ENCODE results near the gene SMCP. TPM values are rescaled to one million over a fixed set of nuclear protein-coding genes. Genes with fewer than 3 reads are reported as not detected.

The SMCP gene
- total and polyA plus RNA-seq, 2 donors (not counting 1 experiment from before 2014, with no cell fraction given): not detected

GRCh38 chr1:152880907-152881306, 2.8 kb downstream of the SMCP start:
- no peak overlapping the region for H3K27ac Mint-ChIP-seq
- intact Hi-C loops (cut with micrococcal nuclease): no loop called here
- ATAC-seq (ENCODE audit: low read depth): no peak

GRCh38 chr1:152884085-152884484, 6.0 kb downstream of the SMCP start:
- Mint-ChIP-seq H3K4me1 (peaks cover 2% of the 10 kb centered on the region), H3K27me3 (peaks cover 4% of the 10 kb centered on the region), H3K9me3 (ENCODE audit: insufficient read depth) (no peaks in the 10 kb centered on the region), H3K4me3 (no peak overlapping the region), H3K27ac (no peak overlapping the region)
- no peak overlapping the region for H2AFZ ChIP-seq (ENCODE audit: insufficient read depth, low read depth, low read length, poor library complexity, severe bottlenecking)
- no peak overlapping the region for H3K4me2 ChIP-seq (replicated peaks; ENCODE audit: low read depth, low read length, poor library complexity, severe bottlenecking)
- no peaks in the 10 kb centered on the region for H3K27me3 ChIP-seq (replicated peaks in 1 of 4; ENCODE audit: control extremely low read depth in 1 of 4, control insufficient read depth in 3 of 4, insufficient read depth in 4 of 4, low read length in 3 of 4)
- H4K20me1 ChIP-seq (ENCODE audit: control insufficient read depth, insufficient read depth, low read length, poor library complexity, severe bottlenecking): no peaks in the 10 kb centered on the region
- no peak overlapping the region for H3K9ac ChIP-seq (ENCODE audit: low read length)
- H3K9me3 ChIP-seq (ENCODE audit: control extremely low read depth in 1 of 3, control insufficient read depth in 2 of 3, insufficient read depth in 1 of 3, low read length in 2 of 3): no peaks in the 10 kb centered on the region
- no peak overlapping the region for H3K27ac ChIP-seq (ENCODE audit: low read length in 2 of 2)
- CTCF ChIA-PET: interaction anchor here (1.6 kb wide), 1 partner anchor 12 kb away, joined by 3 read pairs; no protein-coding TSS in a partner anchor
- TF ChIP-seq, protein P1, sequence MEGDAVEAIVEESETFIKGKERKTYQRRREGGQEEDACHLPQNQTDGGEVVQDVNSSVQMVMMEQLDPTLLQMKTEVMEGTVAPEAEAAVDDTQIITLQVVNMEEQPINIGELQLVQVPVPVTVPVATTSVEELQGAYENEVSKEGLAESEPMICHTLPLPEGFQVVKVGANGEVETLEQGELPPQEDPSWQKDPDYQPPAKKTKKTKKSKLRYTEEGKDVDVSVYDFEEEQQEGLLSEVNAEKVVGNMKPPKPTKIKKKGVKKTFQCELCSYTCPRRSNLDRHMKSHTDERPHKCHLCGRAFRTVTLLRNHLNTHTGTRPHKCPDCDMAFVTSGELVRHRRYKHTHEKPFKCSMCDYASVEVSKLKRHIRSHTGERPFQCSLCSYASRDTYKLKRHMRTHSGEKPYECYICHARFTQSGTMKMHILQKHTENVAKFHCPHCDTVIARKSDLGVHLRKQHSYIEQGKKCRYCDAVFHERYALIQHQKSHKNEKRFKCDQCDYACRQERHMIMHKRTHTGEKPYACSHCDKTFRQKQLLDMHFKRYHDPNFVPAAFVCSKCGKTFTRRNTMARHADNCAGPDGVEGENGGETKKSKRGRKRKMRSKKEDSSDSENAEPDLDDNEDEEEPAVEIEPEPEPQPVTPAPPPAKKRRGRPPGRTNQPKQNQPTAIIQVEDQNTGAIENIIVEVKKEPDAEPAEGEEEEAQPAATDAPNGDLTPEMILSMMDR (IDR thresholded peaks at IDR 0.05): no peak
- TF ChIP-seq EZH2 (IDR thresholded peaks at IDR 0.05; ENCODE audit: borderline replicate concordance, insufficient read depth, low read depth, low read length, poor library complexity, severe bottlenecking): no peak
- no peak overlapping the region for H3K4me3 ChIP-seq (ENCODE audit: control extremely low read depth in 1 of 5, extremely low read depth in 1 of 5, insufficient read depth in 1 of 5, low read depth in 2 of 5, low read length in 4 of 5)
- DNase-seq: no peak
- no peaks in the 10 kb centered on the region for H3K79me2 ChIP-seq (ENCODE audit: control insufficient read depth, insufficient read depth, low read length)
- no peaks in the 10 kb centered on the region for H3K36me3 ChIP-seq (replicated peaks in 1 of 2; ENCODE audit: control extremely low read depth in 1 of 2, control insufficient read depth in 1 of 2, extremely low read depth in 1 of 2, insufficient read depth in 2 of 2, low read length in 1 of 2)
- no peaks in the 10 kb centered on the region for H3K4me1 ChIP-seq (ENCODE audit: control insufficient read depth in 2 of 2, insufficient read depth in 2 of 2, low read length in 2 of 2)
- POLR2A ChIA-PET: no interaction called here
- intact Hi-C loops (cut with micrococcal nuclease): no loop called here
- no peak for ATAC-seq (ENCODE audit: low read depth)

More at GRCh38 chr1:152880907-152881306, 2.8 kb downstream of the SMCP start:
- no peak overlapping the region for H3K4me3 ChIP-seq (ENCODE audit: control extremely low read depth in 1 of 5, extremely low read depth in 1 of 5, insufficient read depth in 1 of 5, low read depth in 2 of 5, low read length in 4 of 5)
- no peak overlapping the region for H3K9ac ChIP-seq (ENCODE audit: low read length)
- no peak for DNase-seq
- peaks cover 2% of the 10 kb centered on the region for H3K4me1 Mint-ChIP-seq
- no peaks in the 10 kb centered on the region for H3K27me3 ChIP-seq (replicated peaks in 1 of 4; ENCODE audit: control extremely low read depth in 1 of 4, control insufficient read depth in 3 of 4, insufficient read depth in 4 of 4, low read length in 3 of 4)
- CTCF ChIA-PET: no interaction called here
- no peak overlapping the region for H3K4me2 ChIP-seq (replicated peaks; ENCODE audit: low read depth, low read length, poor library complexity, severe bottlenecking)
- H3K27me3 Mint-ChIP-seq: peaks cover 21% of the 10 kb centered on the region
- H3K36me3 ChIP-seq (replicated peaks in 1 of 2; ENCODE audit: control extremely low read depth in 1 of 2, control insufficient read depth in 1 of 2, extremely low read depth in 1 of 2, insufficient read depth in 2 of 2, low read length in 1 of 2): no peaks in the 10 kb centered on the region
- no CpG with 5 or more reads among the region's 5 CpGs for WGBS (ENCODE audit: insufficient coverage)
- TF ChIP-seq, protein P1 (IDR thresholded peaks at IDR 0.05): no peak
- TF ChIP-seq EZH2 (IDR thresholded peaks at IDR 0.05; ENCODE audit: borderline replicate concordance, insufficient read depth, low read depth, low read length, poor library complexity, severe bottlenecking): no peak
- no peaks in the 10 kb centered on the region for H3K9me3 Mint-ChIP-seq (ENCODE audit: insufficient read depth)
- H4K20me1 ChIP-seq (ENCODE audit: control insufficient read depth, insufficient read depth, low read length, poor library complexity, severe bottlenecking): no peaks in the 10 kb centered on the region
- H3K27ac ChIP-seq (ENCODE audit: low read length in 2 of 2): no peak overlapping the region
- no peaks in the 10 kb centered on the region for H3K79me2 ChIP-seq (ENCODE audit: control insufficient read depth, insufficient read depth, low read length)
- H3K4me3 Mint-ChIP-seq: no peak overlapping the region
- no peaks in the 10 kb centered on the region for H3K9me3 ChIP-seq (ENCODE audit: control extremely low read depth in 1 of 3, control insufficient read depth in 2 of 3, insufficient read depth in 1 of 3, low read length in 2 of 3)
- H2AFZ ChIP-seq (ENCODE audit: insufficient read depth, low read depth, low read length, poor library complexity, severe bottlenecking): no peak overlapping the region
- POLR2A ChIA-PET: no interaction called here
- no peaks in the 10 kb centered on the region for H3K4me1 ChIP-seq (ENCODE audit: control insufficient read depth in 2 of 2, insufficient read depth in 2 of 2, low read length in 2 of 2)
